A673 (cell line): Measurements from ENCODE around the gene BRI3BP.

Source experiments
- EZH2 ChIP-seq: fragments of 200-600 bp; sonication (generic); IDR thresholded peaks from 2 replicates; pipeline ENCODE4 v1.6.1; 2017; ENCODE audit warnings: borderline replicate concordance, low read depth, mild to moderate bottlenecking, mixed read lengths, antibody characterized with exemption, low read length; ENCODE audit not compliant: poor library complexity, severe bottlenecking
- TF ChIP-seq, protein P1 (sequence below): fragments of 300-800, 200-600 bp; sonication (generic); conservative IDR thresholded peaks from 2 replicates; pipeline ENCODE4 v1.5.1; 2017; ENCODE audit warnings: low read depth, mild to moderate bottlenecking, antibody characterized with exemption, low read length, moderate library complexity, mixed read lengths

DNA sequence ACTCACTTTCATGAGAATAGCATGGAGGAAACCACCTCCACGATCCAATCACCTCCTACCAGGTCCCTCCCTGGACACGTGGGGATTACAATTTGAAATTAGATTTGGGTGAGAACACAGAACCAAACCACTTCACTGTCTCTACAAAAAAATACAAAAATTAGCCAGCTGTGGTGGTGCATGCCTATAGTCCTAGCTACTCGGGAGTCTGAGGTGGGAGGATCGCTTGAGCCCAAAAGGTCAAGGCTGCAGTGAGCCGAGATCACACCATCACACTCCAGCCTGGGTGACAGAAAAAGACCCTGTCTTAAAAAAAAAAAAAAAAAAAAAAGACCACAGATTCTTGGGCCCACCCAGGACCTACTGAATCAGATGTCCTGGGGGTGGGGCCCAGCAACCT is 28.3 kb downstream of the BRI3BP start:
- TF ChIP-seq, protein P1, sequence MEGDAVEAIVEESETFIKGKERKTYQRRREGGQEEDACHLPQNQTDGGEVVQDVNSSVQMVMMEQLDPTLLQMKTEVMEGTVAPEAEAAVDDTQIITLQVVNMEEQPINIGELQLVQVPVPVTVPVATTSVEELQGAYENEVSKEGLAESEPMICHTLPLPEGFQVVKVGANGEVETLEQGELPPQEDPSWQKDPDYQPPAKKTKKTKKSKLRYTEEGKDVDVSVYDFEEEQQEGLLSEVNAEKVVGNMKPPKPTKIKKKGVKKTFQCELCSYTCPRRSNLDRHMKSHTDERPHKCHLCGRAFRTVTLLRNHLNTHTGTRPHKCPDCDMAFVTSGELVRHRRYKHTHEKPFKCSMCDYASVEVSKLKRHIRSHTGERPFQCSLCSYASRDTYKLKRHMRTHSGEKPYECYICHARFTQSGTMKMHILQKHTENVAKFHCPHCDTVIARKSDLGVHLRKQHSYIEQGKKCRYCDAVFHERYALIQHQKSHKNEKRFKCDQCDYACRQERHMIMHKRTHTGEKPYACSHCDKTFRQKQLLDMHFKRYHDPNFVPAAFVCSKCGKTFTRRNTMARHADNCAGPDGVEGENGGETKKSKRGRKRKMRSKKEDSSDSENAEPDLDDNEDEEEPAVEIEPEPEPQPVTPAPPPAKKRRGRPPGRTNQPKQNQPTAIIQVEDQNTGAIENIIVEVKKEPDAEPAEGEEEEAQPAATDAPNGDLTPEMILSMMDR: no peak
- TF ChIP-seq EZH2: no peak
